PFSK-1 (cell line): ENCODE measurements around the gene ZYG11A.

Experiments
- FOXP2 ChIP-seq: optimal IDR thresholded peaks from 2 replicates; pipeline ENCODE3; 2011; ENCODE audit warnings: borderline replicate concordance, control low read depth, inconsistent platforms; ENCODE audit not compliant: insufficient read depth; ENCODE audit errors: extremely low read length, extremely low read depth
- POLR2AphosphoS5 ChIP-seq: IDR thresholded peaks from 2 replicates; pipeline ENCODE4 v1.6.1; 2012; ENCODE audit warnings: low read depth, mild to moderate bottlenecking, control low read depth, low read length, moderate library complexity
- REST ChIP-seq, 2 experiments: IDR thresholded peaks; 2 replicates each; pipeline versions ENCODE4 v1.6.1 to v1.8.0; 2011 to 2012; ENCODE audit warnings: low read depth in 2 of 2, low read length in 2 of 2, control low read depth in 1 of 2, inconsistent platforms in 1 of 2, mild to moderate bottlenecking in 1 of 2, moderate library complexity in 1 of 2; ENCODE audit not compliant: insufficient read depth in 1 of 2
- SIN3A ChIP-seq: IDR thresholded peaks from 2 replicates; pipeline ENCODE4 v1.6.1; 2012; ENCODE audit warnings: mild to moderate bottlenecking, low read length, moderate library complexity, borderline replicate concordance; ENCODE audit not compliant: insufficient read depth
- TAF1 ChIP-seq: IDR thresholded peaks from 2 replicates; pipeline ENCODE4 v1.6.1; 2012; ENCODE audit warnings: low read length, control low read depth, borderline replicate concordance; ENCODE audit not compliant: insufficient read depth

The ZYG11A gene

GRCh38 chr1:52867087-52867863 lies 24.7 kb downstream of the ZYG11A start:
- TF ChIP-seq FOXP2 (no peak), POLR2AphosphoS5 (no peak), REST (IDR thresholded peaks at IDR 0.05; ENCODE audit: insufficient read depth in 1 of 2, low read depth in 2 of 2, low read length in 2 of 2) (no peak), SIN3A (no peak), TAF1 (no peak)

GRCh38 chr1:52876843-52877242 lies 34.3 kb downstream of the ZYG11A start:
- TF ChIP-seq REST (IDR thresholded peaks at IDR 0.05; ENCODE audit: insufficient read depth in 1 of 2, low read depth in 2 of 2, low read length in 2 of 2) (no peak), TAF1 (no peak), SIN3A (no peak)

- TF ChIP-seq SIN3A (no peak), POLR2AphosphoS5 (no peak), TAF1 (no peak), REST (IDR thresholded peaks at IDR 0.05; ENCODE audit: insufficient read depth in 1 of 2, low read depth in 2 of 2, low read length in 2 of 2) (no peak), FOXP2 (no peak)
These were observed 35.0 kb downstream of the ZYG11A start for GRCh38 chr1:52877554-52877953.

GRCh38 chr1:52880206-52880605 lies 37.6 kb downstream of the ZYG11A start:
- TF ChIP-seq POLR2AphosphoS5 (no peak), REST (IDR thresholded peaks at IDR 0.05; ENCODE audit: insufficient read depth in 1 of 2, low read depth in 2 of 2, low read length in 2 of 2) (no peak), TAF1 (no peak), SIN3A (no peak), FOXP2 (no peak)

- TF ChIP-seq FOXP2 (no peak), REST (IDR thresholded peaks at IDR 0.05; ENCODE audit: insufficient read depth in 1 of 2, low read depth in 2 of 2, low read length in 2 of 2) (no peak), SIN3A (no peak), TAF1 (no peak), POLR2AphosphoS5 (no peak)
These were observed 44.9 kb downstream of the ZYG11A start for GRCh38 chr1:52887483-52887882.
